CD4-positive, alpha-beta T cell (primary cell): ENCODE measurements around the gene TPPP. TPM values are rescaled to one million over a fixed set of nuclear protein-coding genes. Genes with fewer than 3 reads are reported as not detected.

Experiments used
- ATAC-seq: fragments of 200-7000 bp; cut with Tn5 transposase; one replicate; pipeline ENCODE4 v1.10.0; 2022; ENCODE audit warnings: mild to moderate bottlenecking; ENCODE audit not compliant: poor library complexity
- CTCF ChIA-PET: fragments of 350-600 bp; sonication (Branson Sonifier 250); formaldehyde crosslinking; loops from one replicate; lab custom pipeline; 2021; ENCODE audit warnings: antibody characterized with exemption, inconsistent platforms; lab: Charles Lee
- POLR2A ChIA-PET: fragments of 350-600 bp; sonication (Branson Sonifier 250); formaldehyde crosslinking; loops from one replicate; lab custom pipeline; 2021; ENCODE audit warnings: antibody characterized with exemption, inconsistent platforms; lab: Charles Lee
- DNase-seq, 14 experiments: peaks; one replicate each; pipeline ENCODE4 v3.0.0-alpha.2; 2013 to 2020; ENCODE audit warnings: mixed read lengths in 2 of 14
- H3K27ac ChIP-seq, 2 donors: one replicate each; pipeline versions ENCODE4 v1.5.1 to v1.7.0; 2013; ENCODE audit warnings: low read length in 2 of 2, low read depth in 1 of 2, mild to moderate bottlenecking in 1 of 2
- H3K27me3 ChIP-seq, 2 experiments: 1 replicate in 1 of 2; 2 replicates in 1 of 2; pipeline versions ENCODE4 v1.6.1 to v1.7.0; 2013; ENCODE audit warnings: low read length in 2 of 2, control low read depth in 1 of 2, mild to moderate bottlenecking in 1 of 2, moderate library complexity in 1 of 2; ENCODE audit not compliant: insufficient read depth in 2 of 2, control insufficient read depth in 1 of 2
- H3K36me3 ChIP-seq: one replicate; pipeline ENCODE4 v1.6.1; 2013; ENCODE audit warnings: low read length, control low read depth; ENCODE audit not compliant: insufficient read depth
- H3K4me1 ChIP-seq: one replicate; pipeline ENCODE4 v1.6.1; 2013; ENCODE audit warnings: low read length, control low read depth; ENCODE audit not compliant: insufficient read depth
- H3K4me3 ChIP-seq: one replicate; pipeline ENCODE4 v1.5.1; 2013; ENCODE audit warnings: mild to moderate bottlenecking, low read length, moderate library complexity
- H3K9me3 ChIP-seq, 2 experiments: 1 replicate in 1 of 2; 2 replicates in 1 of 2; pipeline versions ENCODE4 v1.6.1 to v1.7.0; 2013; ENCODE audit warnings: low read length in 2 of 2, mild to moderate bottlenecking in 2 of 2, control low read depth in 1 of 2, moderate library complexity in 1 of 2; ENCODE audit not compliant: control insufficient read depth in 1 of 2, insufficient read depth in 1 of 2
- H3K27ac Mint-ChIP-seq: one replicate; pipeline ENCODE4 v1.8.0; 2020; ENCODE audit warnings: mixed read lengths
- H3K27me3 Mint-ChIP-seq: one replicate; pipeline ENCODE4 v1.8.0; 2021; ENCODE audit warnings: mixed read lengths
- H3K36me3 Mint-ChIP-seq: one replicate; pipeline ENCODE4 v1.8.0; 2021; ENCODE audit warnings: low read depth, mixed read lengths
- H3K4me1 Mint-ChIP-seq: one replicate; pipeline ENCODE4 v1.8.0; 2021; ENCODE audit warnings: low read depth, mixed read lengths
- H3K4me3 Mint-ChIP-seq: one replicate; pipeline ENCODE4 v1.8.0; 2020; ENCODE audit warnings: mild to moderate bottlenecking, mixed read lengths
- H3K9me3 Mint-ChIP-seq: one replicate; pipeline ENCODE4 v1.8.0; 2020; ENCODE audit warnings: mixed read lengths
- CTCF ChIP-seq: fragments of 200-600 bp; IDR thresholded peaks from one replicate; pipeline ENCODE4 v1.8.0; 2022; ENCODE audit warnings: antibody characterized with exemption, mild to moderate bottlenecking
- intact Hi-C, 2 experiments: fragments of 100-400 bp; cut with DNase I in 1 of 2; cut with micrococcal nuclease in 1 of 2; formaldehyde crosslinking; loops; one replicate each; pipeline versions ENCODE4 v1.15.1 to v1.9.0; 2023 to 2025; cut with DNase I, micrococcal nuclease
- total RNA-seq, 174 experiments: library from RNA in 2 of 174; stranded (reverse) in 2 of 174; gene quantifications; one replicate each; pipeline ENCODE4 v1.2.3 and lab custom pipeline; 2021 to 2026

The TPPP gene
- total RNA-seq, 2 experiments from 2014 or later = 8.2 to 8.5 TPM

DNA sequence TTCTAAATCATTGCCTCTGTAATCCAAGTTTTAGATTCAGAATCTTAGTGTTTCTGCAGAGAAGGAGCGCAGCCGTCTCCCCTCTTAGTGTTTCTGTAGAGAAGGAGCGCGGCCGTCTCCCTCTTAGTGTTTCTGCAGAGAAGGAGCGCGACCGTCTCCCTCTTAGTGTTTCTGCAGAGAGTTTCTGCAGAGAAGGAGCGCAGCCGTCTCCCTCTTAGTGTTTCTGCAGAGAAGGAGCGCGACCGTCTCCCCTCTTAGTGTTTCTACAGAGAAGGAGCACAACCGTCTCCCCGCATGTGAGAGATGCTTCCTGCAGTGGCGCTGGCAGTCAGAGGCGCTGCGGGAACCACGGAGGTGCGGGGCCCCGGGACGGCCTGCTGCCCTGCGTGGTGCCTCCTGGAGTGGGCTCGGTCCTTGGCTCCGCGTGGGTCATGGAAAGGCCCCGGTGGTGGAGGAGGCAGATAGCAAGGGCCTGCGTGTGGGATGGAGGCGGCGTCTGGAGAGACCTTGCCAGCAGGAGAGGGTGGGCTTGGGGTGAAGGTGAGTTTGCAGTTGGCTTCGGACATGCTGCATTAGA, 70.1 kb downstream of the TPPP start:
- Histone ChIP-seq H3K27ac (no peak overlapping the region), H3K36me3 (peaks cover 45% of the 10 kb centered on the region), H3K4me1 (no peaks in the 10 kb centered on the region), H3K27me3 (no peaks in the 10 kb centered on the region), H3K9me3 (no peaks in the 10 kb centered on the region), H3K4me3 (no peak overlapping the region)
- CTCF ChIA-PET = interaction anchor here (0.6 kb wide), 1 partner anchor 8 kb away, joined by 3 read pairs; no protein-coding TSS in a partner anchor
- POLR2A ChIA-PET = no interaction called here
- intact Hi-C loops = no loop called here
- ATAC-seq = no peak
- TF ChIP-seq CTCF = no peak
- H3K27ac Mint-ChIP-seq = no peak overlapping the region
- H3K36me3 Mint-ChIP-seq = peaks cover 73% of the 10 kb centered on the region
- no peak overlapping the region for H3K4me3 Mint-ChIP-seq
- no peaks in the 10 kb centered on the region for H3K27me3 Mint-ChIP-seq
- no peak for DNase-seq
- H3K4me1 Mint-ChIP-seq = no peaks in the 10 kb centered on the region
- no peaks in the 10 kb centered on the region for H3K9me3 Mint-ChIP-seq

- H3K9me3 ChIP-seq = no peaks in the 10 kb centered on the region
- intact Hi-C loops = no loop called here
- TF ChIP-seq CTCF = no peak
- Mint-ChIP-seq H3K27me3 (no peaks in the 10 kb centered on the region), H3K4me1 (no peaks in the 10 kb centered on the region), H3K36me3 (peaks cover 71% of the 10 kb centered on the region), H3K4me3 (no peak overlapping the region), H3K9me3 (no peaks in the 10 kb centered on the region), H3K27ac (no peak overlapping the region)
- ChIA-PET POLR2A (no interaction called here), CTCF (no interaction called here)
- DNase-seq (no peak), ATAC-seq (no peak)
- H3K27me3 ChIP-seq = no peaks in the 10 kb centered on the region
- peaks cover 40% of the 10 kb centered on the region for H3K36me3 ChIP-seq
- no peaks in the 10 kb centered on the region for H3K4me1 ChIP-seq
- H3K4me3 ChIP-seq = no peak overlapping the region
- no peak overlapping the region for H3K27ac ChIP-seq
These were observed 70.8 kb downstream of the TPPP start for GRCh38 chr5:622359-622758.

- Histone ChIP-seq H3K36me3 (peaks cover 39% of the 10 kb centered on the region), H3K27me3 (no peaks in the 10 kb centered on the region), H3K4me3 (no peak overlapping the region), H3K4me1 (no peaks in the 10 kb centered on the region), H3K9me3 (no peaks in the 10 kb centered on the region), H3K27ac (no peak overlapping the region)
- DNase-seq = no peak
- peaks cover 3% of the 10 kb centered on the region for H3K4me1 Mint-ChIP-seq
- no peak overlapping the region for H3K27ac Mint-ChIP-seq
- TF ChIP-seq CTCF = no peak
- H3K9me3 Mint-ChIP-seq = no peaks in the 10 kb centered on the region
- H3K4me3 Mint-ChIP-seq = no peak overlapping the region
- ATAC-seq = no peak
- H3K36me3 Mint-ChIP-seq = peaks cover 66% of the 10 kb centered on the region
- CTCF ChIA-PET = no interaction called here
- intact Hi-C loops = no loop called here
- H3K27me3 Mint-ChIP-seq = no peaks in the 10 kb centered on the region
- POLR2A ChIA-PET = no interaction called here
These were observed 71.8 kb downstream of the TPPP start for GRCh38 chr5:621341-621761.
